ENCODE data around the gene UBA1. TPM values are rescaled to one million over a fixed set of nuclear protein-coding genes. Genes with fewer than 3 reads are reported as not detected.

The UBA1 gene
- total RNA-seq, 1 donor from 2014 or later = 170 TPM

GRCh38 chrX:47239898-47240545, 46.4 kb downstream of the UBA1 start:
- no peak for TF ChIP-seq CTCF (IDR thresholded peaks at IDR 0.05; ENCODE audit: insufficient read depth, low read length, poor library complexity, severe bottlenecking)
- H3K36me3 ChIP-seq (ENCODE audit: control insufficient read depth, insufficient read depth, low read length) = no peaks in the 10 kb centered on the region
- H3K4me3 ChIP-seq (ENCODE audit: low read depth, low read length) = no peak overlapping the region
- peaks cover 13% of the 10 kb centered on the region for H3K27me3 ChIP-seq (ENCODE audit: control insufficient read depth, insufficient read depth, low read length)
- no peak for DNase-seq (ENCODE audit: low read depth)

DNA sequence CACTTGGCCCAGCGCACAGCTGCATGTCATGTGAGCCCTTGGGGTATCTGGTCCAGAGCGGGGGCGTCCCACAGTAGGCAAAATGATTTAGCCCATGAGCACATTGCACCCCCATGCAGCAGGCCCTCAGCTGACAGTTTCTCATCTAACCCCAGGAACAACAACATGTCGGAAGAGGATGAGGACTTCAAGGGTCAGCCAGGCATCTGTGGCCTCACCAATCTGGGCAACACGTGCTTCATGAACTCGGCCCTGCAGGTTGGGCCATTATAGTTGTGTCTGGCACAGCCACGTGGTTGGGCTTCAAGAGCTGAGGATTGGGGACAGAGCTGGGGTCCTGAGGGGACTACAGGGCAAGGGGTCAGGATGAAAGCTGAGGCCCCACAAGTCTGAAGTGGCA, 47.0 kb downstream of the UBA1 start:
- H3K36me3 ChIP-seq (ENCODE audit: control insufficient read depth, insufficient read depth, low read length) = no peaks in the 10 kb centered on the region
- DNase-seq (ENCODE audit: low read depth) = no peak
- no peak overlapping the region for H3K4me3 ChIP-seq (ENCODE audit: low read depth, low read length)
- peaks cover 13% of the 10 kb centered on the region for H3K27me3 ChIP-seq (ENCODE audit: control insufficient read depth, insufficient read depth, low read length)
- TF ChIP-seq CTCF (IDR thresholded peaks at IDR 0.05; ENCODE audit: insufficient read depth, low read length, poor library complexity, severe bottlenecking) = no peak

GRCh38 chrX:47241201-47242011, 47.8 kb downstream of the UBA1 start:
- Histone ChIP-seq H3K4me3 (ENCODE audit: low read depth, low read length) (no peak overlapping the region), H3K27me3 (ENCODE audit: control insufficient read depth, insufficient read depth, low read length) (peaks cover 13% of the 10 kb centered on the region), H3K36me3 (ENCODE audit: control insufficient read depth, insufficient read depth, low read length) (no peaks in the 10 kb centered on the region)
- TF ChIP-seq CTCF (IDR thresholded peaks at IDR 0.05; ENCODE audit: insufficient read depth, low read length, poor library complexity, severe bottlenecking) = no peak
- no peak for DNase-seq (ENCODE audit: low read depth)

- Histone ChIP-seq H3K27me3 (ENCODE audit: control insufficient read depth, insufficient read depth, low read length) (peaks cover 13% of the 10 kb centered on the region), H3K4me3 (ENCODE audit: low read depth, low read length) (no peak overlapping the region), H3K36me3 (ENCODE audit: control insufficient read depth, insufficient read depth, low read length) (no peaks in the 10 kb centered on the region)
- DNase-seq (ENCODE audit: low read depth) = no peak
- no peak for TF ChIP-seq CTCF (IDR thresholded peaks at IDR 0.05; ENCODE audit: insufficient read depth, low read length, poor library complexity, severe bottlenecking)
These were observed 48.7 kb downstream of the UBA1 start for GRCh38 chrX:47242321-47242720.

- TF ChIP-seq CTCF (IDR thresholded peaks at IDR 0.05; ENCODE audit: insufficient read depth, low read length, poor library complexity, severe bottlenecking) = no peak
- Histone ChIP-seq H3K27me3 (ENCODE audit: control insufficient read depth, insufficient read depth, low read length) (peaks cover 13% of the 10 kb centered on the region), H3K36me3 (ENCODE audit: control insufficient read depth, insufficient read depth, low read length) (no peaks in the 10 kb centered on the region), H3K4me3 (ENCODE audit: low read depth, low read length) (no peak overlapping the region)
- DNase-seq (ENCODE audit: low read depth) = no peak
These were observed 49.7 kb downstream of the UBA1 start for GRCh38 chrX:47243351-47243750.
